A549 treated with GW870086 at 1 μM for 4 hours (cell line): Measurements from ENCODE around the gene EMC8. TPM values are rescaled to one million over a fixed set of nuclear protein-coding genes. Genes with fewer than 3 reads are reported as not detected.

Experiments used
- total RNA-seq: library from RNA; stranded (reverse); fragments of 200-300 nt; extraction: Qiagen RNA extraction; gene quantifications from 5 replicates; pipeline ENCODE4 v1.2.3, GENCODE V29; 2022; ENCODE audit warnings: low read depth

EMC8 gene
- total RNA-seq, result 55.0 to 76.6 TPM (median 73.0 TPM) in 5 replicates

GRCh38 chr16:85799497-85800320 is at the start of gene EMC8, which contains the start of gene COX4I1:
TSS of gene EMC8 (minus strand) at chr16:85799544. CDS start at chr16:85799295, 249 bp downstream.
TSS of gene COX4I1 (plus strand) at chr16:85799695. CDS start at chr16:85801206, 1,511 bp downstream.

GRCh38 chr16:85750827-85751697 is 48.3 kb downstream of the EMC8 start, which contains the start of gene C16orf74:
TSS of gene C16orf74 (minus strand) at chr16:85751096. CDS start at chr16:85735217, 15,879 bp downstream.

Other genes starting within 250 kb of the EMC8 start
- gene GSE1, start 186.2 kb downstream of the EMC8 start, total RNA-seq, result 18.0 to 24.8 TPM (median 21.8 TPM) in 5 replicates
- gene GINS2, start 110.6 kb downstream of the EMC8 start, total RNA-seq, result 29.1 to 36.2 TPM (median 30.9 TPM) in 5 replicates
- 12.7 to 18.1 TPM (median 15.0 TPM) in 5 replicates for gene C16orf74, start 48.4 kb downstream of the EMC8 start, total RNA-seq
- gene COX4I1, start 151 bp upstream of the EMC8 start, total RNA-seq, result 769 to 818 TPM (median 778 TPM) in 5 replicates
- gene IRF8, start 99.6 kb upstream of the EMC8 start, total RNA-seq, result 0.35 to 0.69 TPM (median 0.53 TPM) in 5 replicates